SH-SY5Y (cell line): ENCODE results near the gene RMDN2.

ENCODE experiments used
- GATA2 ChIP-seq: IDR thresholded peaks from 2 replicates; pipeline ENCODE4 v1.6.1; 2011; ENCODE audit warnings: mild to moderate bottlenecking, low read depth, low read length
- GATA3 ChIP-seq: IDR thresholded peaks from 2 replicates; pipeline ENCODE4 v1.6.1; 2011; ENCODE audit warnings: low read depth, mild to moderate bottlenecking, low read length, moderate library complexity

RMDN2 gene

DNA sequence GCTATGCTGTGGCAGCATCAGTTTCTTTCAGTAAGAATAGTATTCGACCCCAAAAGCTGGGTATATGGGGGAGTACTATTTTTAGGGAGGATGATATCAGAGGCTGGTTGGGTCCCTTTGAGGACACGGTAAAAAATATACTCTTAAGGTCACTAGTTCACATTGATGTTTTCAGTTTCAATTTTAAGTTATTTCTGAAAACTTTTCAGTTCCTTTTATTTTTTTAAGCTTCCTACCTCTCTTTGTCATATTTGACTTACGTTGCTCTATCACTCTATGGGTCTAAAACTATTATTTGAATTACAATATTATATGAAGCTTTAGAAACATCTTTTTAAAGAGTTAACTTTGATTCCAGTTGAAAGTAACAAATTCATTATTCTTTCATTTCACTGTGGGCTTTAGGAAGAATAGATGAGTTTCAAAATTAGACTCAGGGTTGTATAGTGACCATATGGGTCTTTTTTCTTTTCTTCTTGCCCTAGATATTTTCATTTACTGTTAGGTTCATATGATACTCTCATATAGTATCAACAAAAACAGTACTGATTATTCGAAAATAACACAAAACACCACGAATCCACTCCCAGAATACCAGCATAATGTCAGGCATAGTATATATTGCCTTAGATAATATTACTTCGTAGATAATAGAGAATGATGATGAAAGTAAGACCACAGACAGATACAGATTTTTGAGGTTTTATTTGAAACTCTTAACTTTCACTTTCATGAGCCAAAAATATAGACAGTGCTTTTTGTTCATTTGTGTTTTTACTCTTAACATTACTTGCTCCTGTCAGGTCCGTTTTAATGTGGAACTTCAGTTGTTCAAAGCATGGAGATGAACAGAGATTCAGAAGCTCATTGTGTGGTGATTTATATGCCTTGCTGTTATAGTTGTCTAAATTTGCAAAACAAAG, 9.8 kb downstream of the RMDN2 start:
- TF ChIP-seq GATA2 (no peak), GATA3 (no peak)

DNA sequence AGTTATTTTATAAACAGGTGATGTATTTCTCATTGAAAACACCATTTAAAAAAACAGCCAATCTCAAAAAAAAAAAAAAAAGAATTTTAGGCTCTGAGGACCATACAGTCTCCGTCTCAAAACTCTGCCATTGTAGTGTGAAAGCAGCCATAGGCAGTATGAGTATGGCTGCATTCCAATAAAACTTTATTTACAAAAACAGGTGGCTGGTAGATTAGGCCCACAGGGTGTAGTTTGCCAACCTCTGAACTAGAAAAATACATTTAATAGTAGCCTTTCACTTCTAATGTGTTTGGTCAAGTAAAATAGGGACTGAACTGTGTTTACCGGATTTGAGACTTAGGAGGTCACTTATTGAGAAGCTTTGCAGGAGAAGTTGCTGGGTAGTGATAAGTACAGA, 19.2 kb downstream of the RMDN2 start:
- TF ChIP-seq GATA2 (no peak), GATA3 (no peak)

GRCh38 chr2:37947306-37947705, 22.2 kb downstream of the RMDN2 start:
- TF ChIP-seq GATA2 (no peak), GATA3 (no peak)

- TF ChIP-seq GATA3 (no peak), GATA2 (no peak)
Observed at GRCh38 chr2:37966326-37966725, 41.2 kb downstream of the RMDN2 start.

DNA sequence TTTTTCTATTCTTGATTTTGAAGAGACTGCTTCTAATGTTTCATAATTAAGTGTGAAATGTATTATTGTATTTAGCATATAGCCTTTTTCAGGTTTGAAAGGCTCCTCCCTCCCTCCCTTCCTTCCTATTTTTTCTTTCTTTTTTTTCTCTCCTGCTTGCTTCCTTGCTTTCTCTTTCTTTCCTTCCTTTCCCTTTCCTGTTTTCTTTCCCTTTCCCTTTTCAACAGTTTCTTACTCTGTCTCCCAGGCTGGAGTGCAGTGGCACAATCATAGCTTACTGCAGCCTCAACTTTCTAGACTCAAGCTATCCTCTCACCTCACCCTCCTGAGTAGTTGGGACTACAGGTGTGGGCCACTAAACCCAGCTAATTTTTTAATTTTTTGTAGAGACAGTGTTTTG, 44.6 kb downstream of the RMDN2 start:
- TF ChIP-seq GATA2, result no peak
- no peak for TF ChIP-seq GATA3

GRCh38 chr2:37971971-37972370, 46.9 kb downstream of the RMDN2 start:
- TF ChIP-seq GATA3, result no peak
- TF ChIP-seq GATA2, result no peak

- TF ChIP-seq GATA2, result no peak
- TF ChIP-seq GATA3, result no peak
Observed at GRCh38 chr2:37973615-37974353, 48.7 kb downstream of the RMDN2 start.

DNA sequence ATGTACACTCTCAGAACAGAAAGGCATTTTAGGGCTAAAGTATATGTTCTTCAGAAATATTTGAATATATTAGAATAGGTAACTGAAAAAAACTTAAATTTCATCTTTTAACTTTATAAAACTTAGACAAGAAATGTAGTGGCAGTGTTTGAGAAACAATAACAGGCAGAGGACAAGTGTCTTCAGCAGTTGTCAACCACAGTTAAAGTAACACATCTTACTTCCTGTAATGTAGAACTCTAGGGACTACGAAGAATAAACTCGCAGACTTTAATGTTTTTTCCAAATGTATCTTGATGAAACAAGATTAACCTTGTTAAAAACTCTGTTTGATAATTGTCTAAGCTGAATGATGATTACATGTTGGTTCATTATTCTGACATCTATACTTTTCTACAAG, 50.7 kb downstream of the RMDN2 start:
- no peak for TF ChIP-seq GATA2
- no peak for TF ChIP-seq GATA3

DNA sequence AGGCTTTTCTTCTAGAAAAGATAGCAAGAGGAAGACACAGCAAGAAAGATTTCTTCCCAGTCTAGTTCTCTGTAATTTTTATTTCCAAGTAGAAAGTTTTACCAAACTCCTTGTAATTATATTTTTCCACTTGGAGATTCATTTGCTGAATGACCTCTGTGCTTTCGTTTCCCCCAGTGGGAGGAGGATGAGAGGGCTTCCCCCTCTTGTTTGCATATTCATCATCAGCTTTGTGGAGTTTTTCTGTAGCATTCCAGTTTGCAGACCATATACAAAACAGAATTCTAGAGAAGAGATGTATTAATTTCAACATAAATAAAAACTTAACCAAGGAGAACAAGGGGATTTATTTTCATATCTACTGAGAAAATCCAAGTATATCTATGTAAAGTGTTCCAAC, 51.3 kb downstream of the RMDN2 start:
- TF ChIP-seq GATA2, result no peak
- TF ChIP-seq GATA3, result no peak

DNA sequence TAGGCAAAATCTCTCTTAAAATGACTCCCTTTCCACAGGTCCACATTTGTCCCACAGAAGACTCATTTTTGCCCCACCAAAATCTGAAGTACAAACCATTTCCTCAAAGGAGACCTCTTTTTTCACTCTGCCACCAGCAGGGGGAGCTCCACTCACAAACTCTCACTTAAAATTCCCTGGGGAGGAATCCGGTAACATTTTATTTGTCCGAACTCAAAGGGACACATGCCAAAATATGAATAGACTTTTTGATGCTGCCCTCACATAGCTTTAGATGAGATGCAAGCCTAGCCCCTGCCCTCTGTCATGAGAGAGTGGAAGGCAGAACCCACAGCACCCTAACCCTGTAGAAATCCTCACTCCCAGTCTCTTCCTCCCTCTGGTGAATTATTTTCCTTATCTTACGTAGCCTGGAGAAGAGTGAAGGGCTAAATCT, 57.1 kb downstream of the RMDN2 start:
- TF ChIP-seq GATA2 (0 out of 2 replicates have a peak, but pooled peaks have one; percentile 5), GATA3 (no peak)

DNA sequence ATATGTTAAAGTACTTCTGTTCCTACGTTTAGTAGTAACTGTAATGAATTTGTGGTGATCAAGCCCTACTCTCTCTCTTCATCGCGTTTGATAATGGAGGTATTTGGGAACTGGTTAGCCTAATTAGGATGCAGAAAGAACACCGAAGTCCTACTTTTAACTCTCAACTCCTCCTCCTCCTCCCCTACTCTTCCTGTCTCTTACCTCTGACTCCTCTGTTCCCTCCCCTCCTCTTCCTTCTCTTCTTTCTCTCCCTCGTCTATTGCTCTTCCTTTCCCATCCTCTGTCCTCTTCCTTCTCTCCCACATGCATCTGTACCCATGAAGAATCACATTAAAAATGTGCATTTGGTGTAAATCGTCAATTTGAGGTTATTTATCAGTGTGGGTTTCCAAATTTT, 57.8 kb downstream of the RMDN2 start:
- TF ChIP-seq GATA3 (no peak), GATA2 (no peak)

DNA sequence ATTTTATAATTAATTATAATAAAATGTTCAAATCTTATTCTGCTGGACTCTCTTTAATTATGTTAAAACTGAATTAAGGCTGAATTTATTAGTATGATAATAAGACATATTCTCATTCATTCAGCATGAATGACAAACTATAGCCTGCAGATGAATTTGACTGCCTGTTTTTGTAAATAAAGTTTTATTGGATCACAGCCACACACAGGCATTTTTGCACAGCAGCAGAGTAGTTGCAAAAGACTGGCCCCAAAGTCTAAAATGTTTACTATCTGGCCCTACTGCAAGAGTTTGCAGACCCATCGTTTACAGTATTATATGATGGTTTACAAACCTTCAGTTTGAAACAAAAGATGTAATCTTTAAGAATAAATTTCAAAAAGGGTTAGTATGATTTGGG, 58.6 kb downstream of the RMDN2 start:
- TF ChIP-seq GATA2 (no peak), GATA3 (no peak)

DNA sequence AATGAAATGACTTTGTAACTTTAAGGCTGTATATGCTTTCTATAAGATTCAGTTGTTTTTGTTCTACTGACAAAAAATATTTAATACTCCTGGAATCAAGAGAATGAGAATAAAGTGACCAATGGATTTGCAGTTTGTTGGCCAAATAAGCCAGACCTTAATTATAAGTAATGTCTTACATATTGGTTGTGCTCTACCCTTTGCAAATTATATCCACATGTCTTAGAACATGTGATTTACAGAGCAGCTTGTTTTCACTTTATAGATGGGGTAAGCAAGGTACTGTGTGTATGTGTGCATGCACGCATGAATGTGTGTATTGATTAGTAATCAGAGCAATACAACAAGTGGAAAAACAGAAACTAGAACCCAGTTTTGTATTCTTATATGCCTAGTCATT, 59.1 kb downstream of the RMDN2 start:
- no peak for TF ChIP-seq GATA3
- TF ChIP-seq GATA2, result no peak

GRCh38 chr2:37984589-37984988, 59.5 kb downstream of the RMDN2 start:
- TF ChIP-seq GATA3 (no peak), GATA2 (no peak)

DNA sequence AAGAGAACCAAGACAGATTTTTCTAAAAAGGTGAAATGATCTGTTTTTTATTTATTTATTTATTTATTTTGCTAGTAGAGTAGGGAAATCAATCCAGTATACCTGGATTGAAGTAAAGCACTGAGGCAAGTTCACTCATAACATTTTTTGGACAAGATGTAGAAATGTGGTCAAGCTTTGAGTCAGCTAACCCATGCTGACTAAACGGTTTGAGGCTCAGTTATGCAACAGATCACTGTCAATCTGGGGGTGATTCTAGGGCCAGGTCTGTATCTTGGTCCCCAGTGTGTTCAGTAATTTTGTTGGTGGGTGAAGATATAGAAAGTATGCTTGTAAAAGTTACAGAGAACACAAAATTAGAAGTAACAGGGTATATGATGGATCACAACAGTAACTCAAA, 60.2 kb downstream of the RMDN2 start:
- TF ChIP-seq GATA3 (no peak), GATA2 (no peak)
